B cell (primary cell): ENCODE results near the gene FBXO34. TPM values are rescaled to one million over a fixed set of nuclear protein-coding genes. Genes with fewer than 3 reads are reported as not detected.

ENCODE experiments used
- ATAC-seq: fragments of 200-7000 bp; cut with Tn5 transposase; one replicate; pipeline ENCODE4 v1.10.0; 2021; ENCODE audit warnings: low read depth, mild to moderate bottlenecking, moderate number of reproducible peaks, moderate library complexity
- CTCF ChIA-PET: fragments of 350-600 bp; sonication (Branson Sonifier 250); formaldehyde crosslinking; loops from one replicate; lab custom pipeline; 2021; ENCODE audit warnings: antibody characterized with exemption, inconsistent platforms; lab: Charles Lee
- POLR2A ChIA-PET: fragments of 350-600 bp; sonication (Branson Sonifier 250); formaldehyde crosslinking; loops from one replicate; lab custom pipeline; 2021; ENCODE audit warnings: antibody characterized with exemption; lab: Charles Lee
- DNase-seq: peaks from one replicate; pipeline ENCODE4 v3.0.0; 2013
- H2AFZ ChIP-seq: 2 replicates; pipeline ENCODE4 v1.6.1; 2012; ENCODE audit warnings: mild to moderate bottlenecking, low read depth, low read length; ENCODE audit not compliant: insufficient read depth, poor library complexity, severe bottlenecking
- H3K27ac ChIP-seq, 2 donors: 1 replicate in 1 of 2; 2 replicates in 1 of 2; pipeline ENCODE4 v1.5.1; 2012 to 2013; ENCODE audit warnings: low read length in 2 of 2, mild to moderate bottlenecking in 2 of 2, moderate library complexity in 1 of 2
- H3K27me3 ChIP-seq, 4 experiments: fragments of 200-600 bp in 1 of 4; sonication (generic) in 1 of 4; replicated peaks in 1 of 4; 1 replicate in 2 of 4; 2 replicates in 2 of 4; pipeline versions ENCODE4 v1.6.1 to v1.7.0; 2013 to 2016; ENCODE audit warnings: low read length in 3 of 4, mild to moderate bottlenecking in 2 of 4, mixed read lengths in 1 of 4, moderate library complexity in 1 of 4; ENCODE audit not compliant: insufficient read depth in 4 of 4, control insufficient read depth in 3 of 4; ENCODE audit errors: control extremely low read depth in 1 of 4
- H3K36me3 ChIP-seq, 2 experiments: replicated peaks in 1 of 2; 1 replicate in 1 of 2; 2 replicates in 1 of 2; pipeline versions ENCODE4 v1.6.1 to v1.7.1; 2013; ENCODE audit warnings: low read length in 1 of 2; ENCODE audit not compliant: insufficient read depth in 2 of 2, control insufficient read depth in 1 of 2; ENCODE audit errors: control extremely low read depth in 1 of 2, extremely low read depth in 1 of 2
- H3K4me1 ChIP-seq, 2 donors: fragments of 200-600 bp in 1 of 2; sonication (generic) in 1 of 2; 1 replicate in 1 of 2; 2 replicates in 1 of 2; pipeline versions ENCODE4 v1.5.1 to v1.6.1; 2013 to 2017; ENCODE audit warnings: low read length in 2 of 2; ENCODE audit not compliant: control insufficient read depth in 2 of 2, insufficient read depth in 2 of 2
- H3K4me2 ChIP-seq: replicated peaks from 2 replicates; pipeline ENCODE3; 2012; ENCODE audit warnings: mild to moderate bottlenecking, low read depth, low read length; ENCODE audit not compliant: poor library complexity, severe bottlenecking
- H3K4me3 ChIP-seq, 5 experiments: fragments of 200-600 bp in 1 of 5; sonication (generic) in 1 of 5; 1 replicate in 3 of 5; 2 replicates in 2 of 5; pipeline versions ENCODE4 v1.5.1 to v1.7.0; 2011 to 2016; ENCODE audit warnings: low read length in 4 of 5, mild to moderate bottlenecking in 4 of 5, low read depth in 2 of 5, control low read depth in 1 of 5, moderate library complexity in 1 of 5; ENCODE audit not compliant: insufficient read depth in 1 of 5; ENCODE audit errors: control extremely low read depth in 1 of 5, extremely low read depth in 1 of 5
- H3K79me2 ChIP-seq: fragments of 200-600 bp; sonication (generic); one replicate; pipeline ENCODE4 v1.6.0; 2016; ENCODE audit warnings: low read length; ENCODE audit not compliant: control insufficient read depth, insufficient read depth
- H3K9ac ChIP-seq: fragments of 200-600 bp; sonication (generic); 2 replicates; pipeline ENCODE4 v1.6.1; 2017; ENCODE audit warnings: mild to moderate bottlenecking, low read length, moderate library complexity
- H3K9me3 ChIP-seq, 3 donors: one replicate each; pipeline versions ENCODE4 v1.6.1 to v1.7.1; 2013; ENCODE audit warnings: low read length in 2 of 3; ENCODE audit not compliant: control insufficient read depth in 2 of 3, insufficient read depth in 1 of 3; ENCODE audit errors: control extremely low read depth in 1 of 3
- H4K20me1 ChIP-seq: 2 replicates; pipeline ENCODE4 v1.6.0; 2012; ENCODE audit warnings: mild to moderate bottlenecking, low read length; ENCODE audit not compliant: insufficient read depth, control insufficient read depth, poor library complexity, severe bottlenecking
- H3K27ac Mint-ChIP-seq: one replicate; pipeline ENCODE4 v1.8.0; 2021; ENCODE audit warnings: mixed read lengths
- H3K27me3 Mint-ChIP-seq: one replicate; pipeline ENCODE4 v1.8.0; 2021; ENCODE audit warnings: mixed read lengths
- H3K4me1 Mint-ChIP-seq: one replicate; pipeline ENCODE4 v1.8.0; 2021; ENCODE audit warnings: mixed read lengths
- H3K4me3 Mint-ChIP-seq: one replicate; pipeline ENCODE4 v1.8.0; 2021; ENCODE audit warnings: mixed read lengths
- H3K9me3 Mint-ChIP-seq: one replicate; pipeline ENCODE4 v1.8.0; 2022; ENCODE audit warnings: mixed read lengths; ENCODE audit not compliant: insufficient read depth
- CTCF ChIP-seq: fragments of 200-600 bp; IDR thresholded peaks from one replicate; pipeline ENCODE4 v1.8.0; 2022; ENCODE audit warnings: antibody characterized with exemption, mild to moderate bottlenecking
- EZH2 ChIP-seq: IDR thresholded peaks from 2 replicates; pipeline ENCODE4 v1.6.1; 2012; ENCODE audit warnings: borderline replicate concordance, low read depth, mild to moderate bottlenecking, moderate library complexity, low read length; ENCODE audit not compliant: insufficient read depth, poor library complexity, severe bottlenecking
- WGBS: methylation state at CpG from one replicate; pipeline ENCODE4 v1.1.5; 2013; ENCODE audit warnings: missing lambda C conversion rate; ENCODE audit not compliant: insufficient coverage; 5-methylcytosine and 5-hydroxymethylcytosine counted together
- intact Hi-C: fragments of 100-400 bp; cut with micrococcal nuclease; formaldehyde crosslinking; loops from one replicate; pipeline ENCODE4 v1.10.0; 2022
- polyA plus RNA-seq: library from polyadenylated mRNA; depleted of rRNA; stranded (reverse); fragments of >200 nt; gene quantifications from 2 replicates; pipeline ENCODE4 v1.2.3, GENCODE V29; 2012
- total RNA-seq, 2 donors: library from RNA; stranded (reverse); fragments of 120-200 nt in 1 of 2; gene quantifications; 1 replicate in 1 of 2; 2 replicates in 1 of 2; pipeline versions ENCODE4 v1.2.3 to v1.2.4, GENCODE V29; 2013 to 2022

The FBXO34 gene
- total and polyA plus RNA-seq, 2 donors (not counting 1 experiment from before 2014, with no cell fraction given) = 8.1 to 27.5 TPM

- ChIA-PET POLR2A (no interaction called here), CTCF (interaction anchor here (1.0 to 1.4 kb wide), 3 partner anchors 14 to 86 kb away, joined by 3 to 4 read pairs (median 3); no protein-coding TSS in a partner anchor)
- peak; percentile 76 for ATAC-seq
- 67% methylated on average over 1 of the region's 6 CpGs for WGBS
- peak overlapping the region; percentile 65 for H3K4me2 ChIP-seq
- H3K9me3 ChIP-seq = no peaks in the 10 kb centered on the region
- peak; percentile 64 for DNase-seq
- no peaks in the 10 kb centered on the region for H3K27me3 ChIP-seq
- peaks cover 22% of the 10 kb centered on the region for H4K20me1 ChIP-seq
- peak overlapping the region; percentile 78 for H3K27ac Mint-ChIP-seq
- peak overlapping the region; percentile 42 to 75 for H3K27ac ChIP-seq
- peaks cover 97% of the 10 kb centered on the region for H3K79me2 ChIP-seq
- TF ChIP-seq EZH2 (no peak), CTCF (no peak)
- intact Hi-C loops = no loop called here
- peak overlapping the region; percentile 80 for H3K4me3 Mint-ChIP-seq
- H3K9ac ChIP-seq = peak overlapping the region; percentile 38
- peaks cover 56% of the 10 kb centered on the region for H3K4me1 Mint-ChIP-seq
- peak overlapping the region in 1 of 5 experiments; percentile 25 for H3K4me3 ChIP-seq
- H3K27me3 Mint-ChIP-seq = no peaks in the 10 kb centered on the region
- no peaks in the 10 kb centered on the region for H3K9me3 Mint-ChIP-seq
- H3K36me3 ChIP-seq = peaks cover 1 to 6% of the 10 kb centered on the region in 2 experiments
- H2AFZ ChIP-seq = no peak overlapping the region
- peaks cover 20% of the 10 kb centered on the region in 2 donors for H3K4me1 ChIP-seq
These were observed 6.9 kb downstream of the FBXO34 start for GRCh38 chr14:55277972-55278740.

- ChIA-PET CTCF (no interaction called here), POLR2A (no interaction called here)
- no peaks in the 10 kb centered on the region for H3K9me3 Mint-ChIP-seq
- Histone ChIP-seq H3K79me2 (peaks cover 97% of the 10 kb centered on the region), H3K4me2 (no peak overlapping the region), H2AFZ (no peak overlapping the region), H3K27me3 (no peaks in the 10 kb centered on the region), H3K9me3 (no peaks in the 10 kb centered on the region), H3K36me3 (peaks cover 1 to 6% of the 10 kb centered on the region in 2 experiments), H3K27ac (peak overlapping the region in 1 of 2 donors; percentile 16), H4K20me1 (peaks cover 23% of the 10 kb centered on the region), H3K4me1 (peaks cover 18 to 20% of the 10 kb centered on the region in 2 donors), H3K9ac (no peak overlapping the region), H3K4me3 (no peak overlapping the region)
- H3K27me3 Mint-ChIP-seq = no peaks in the 10 kb centered on the region
- no peak for DNase-seq
- H3K27ac Mint-ChIP-seq = peak overlapping the region; percentile 26
- no peak overlapping the region for H3K4me3 Mint-ChIP-seq
- peaks cover 48% of the 10 kb centered on the region for H3K4me1 Mint-ChIP-seq
- intact Hi-C loops = no loop called here
- WGBS = no CpG with 5 or more reads among the region's 1 CpG
- no peak for TF ChIP-seq EZH2
- no peak for TF ChIP-seq CTCF
- no peak for ATAC-seq
These were observed 8.2 kb downstream of the FBXO34 start for GRCh38 chr14:55279384-55279783.
